ENCODE measurements around the gene NNAT.

DNA sequence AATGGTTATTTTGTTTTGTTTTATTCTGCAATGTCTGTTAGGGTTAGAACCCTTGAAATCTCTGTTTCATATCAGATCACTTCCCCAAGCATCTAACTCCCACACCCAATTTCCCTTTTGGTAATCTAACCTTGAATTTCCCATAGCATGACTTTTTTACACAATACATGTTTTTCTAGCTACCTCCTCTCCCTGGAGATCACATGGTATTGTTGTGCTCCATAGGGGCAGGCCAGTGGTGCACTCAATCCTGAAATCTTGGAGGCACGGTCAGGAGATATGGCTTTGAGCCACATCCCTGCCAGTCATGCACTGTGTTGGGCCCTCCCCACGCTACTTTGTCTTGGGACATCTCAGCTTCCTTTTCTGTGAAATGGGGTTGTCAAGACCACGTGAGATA, 36.7 kb upstream of the NNAT start:
- TF ChIP-seq, protein P1, sequence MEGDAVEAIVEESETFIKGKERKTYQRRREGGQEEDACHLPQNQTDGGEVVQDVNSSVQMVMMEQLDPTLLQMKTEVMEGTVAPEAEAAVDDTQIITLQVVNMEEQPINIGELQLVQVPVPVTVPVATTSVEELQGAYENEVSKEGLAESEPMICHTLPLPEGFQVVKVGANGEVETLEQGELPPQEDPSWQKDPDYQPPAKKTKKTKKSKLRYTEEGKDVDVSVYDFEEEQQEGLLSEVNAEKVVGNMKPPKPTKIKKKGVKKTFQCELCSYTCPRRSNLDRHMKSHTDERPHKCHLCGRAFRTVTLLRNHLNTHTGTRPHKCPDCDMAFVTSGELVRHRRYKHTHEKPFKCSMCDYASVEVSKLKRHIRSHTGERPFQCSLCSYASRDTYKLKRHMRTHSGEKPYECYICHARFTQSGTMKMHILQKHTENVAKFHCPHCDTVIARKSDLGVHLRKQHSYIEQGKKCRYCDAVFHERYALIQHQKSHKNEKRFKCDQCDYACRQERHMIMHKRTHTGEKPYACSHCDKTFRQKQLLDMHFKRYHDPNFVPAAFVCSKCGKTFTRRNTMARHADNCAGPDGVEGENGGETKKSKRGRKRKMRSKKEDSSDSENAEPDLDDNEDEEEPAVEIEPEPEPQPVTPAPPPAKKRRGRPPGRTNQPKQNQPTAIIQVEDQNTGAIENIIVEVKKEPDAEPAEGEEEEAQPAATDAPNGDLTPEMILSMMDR (IDR thresholded peaks at IDR 0.05): no peak
- TF ChIP-seq EZH2 (IDR thresholded peaks at IDR 0.05) (no peak), EZH2phosphoT487 (IDR thresholded peaks at IDR 0.05) (no peak)
